Uterus (tissue), 4 donors: ENCODE measurements around the gene TBXA2R. TPM values are rescaled to one million over a fixed set of nuclear protein-coding genes. Genes with fewer than 3 reads are reported as not detected.
"Not testable (repeated sequence)": the region's sequence is repeated elsewhere in the genome, so short reads cannot be mapped to it uniquely, and the experiment has no call there.

Experiments
- DNase-seq, 2 donors: peaks; one replicate each; pipeline ENCODE4 v3.0.0-alpha.2; 2019 to 2020
- H3K27ac ChIP-seq, 2 donors: fragments of 200-600 bp; sonication (generic); 1 replicate in 1 of 2; 2 replicates in 1 of 2; pipeline ENCODE4 v1.5.1; 2016 to 2018
- H3K27me3 ChIP-seq, 2 donors: fragments of 200-600 bp; sonication (generic); one replicate each; pipeline ENCODE4 v1.5.1; 2018 to 2019; ENCODE audit warnings: control low read depth in 1 of 2
- H3K36me3 ChIP-seq, 2 donors: fragments of 200-600 bp; sonication (generic); one replicate each; pipeline ENCODE4 v1.5.1; 2019; ENCODE audit warnings: control low read depth in 1 of 2
- H3K4me1 ChIP-seq, 2 donors: fragments of 200-600 bp; sonication (generic); one replicate each; pipeline ENCODE4 v1.5.1; 2018 to 2019; ENCODE audit warnings: control low read depth in 1 of 2
- H3K4me3 ChIP-seq, 2 donors: fragments of 200-600 bp; sonication (generic); 1 replicate in 1 of 2; 2 replicates in 1 of 2; pipeline ENCODE4 v1.5.1; 2018 to 2019; ENCODE audit warnings: mild to moderate bottlenecking in 1 of 2
- H3K9me3 ChIP-seq, 2 donors: fragments of 200-600 bp; sonication (generic); one replicate each; pipeline ENCODE4 v1.5.1; 2019; ENCODE audit warnings: control low read depth in 1 of 2
- POLR2A ChIP-seq, 2 donors: fragments of 450-650 bp; IDR thresholded peaks; one replicate each; pipeline ENCODE4 v1.6.1; 2016; ENCODE audit warnings: antibody characterized with exemption in 2 of 2, mild to moderate bottlenecking in 1 of 2, moderate library complexity in 1 of 2
- intact Hi-C: fragments of 100-400 bp; cut with DNase I; formaldehyde crosslinking; loops from one replicate; pipeline ENCODE4 v1.15.1; 2023; ENCODE audit warnings: low total_unique reads
- total RNA-seq, 4 donors: library from RNA; depleted of rRNA in 3 of 4; stranded (reverse); fragments of >200 nt in 3 of 4; gene quantifications; one replicate each; pipeline versions ENCODE4 v1.1.0 to v1.2.4, GENCODE V29; 2014 to 2023
- TF ChIP-seq, protein P1 (sequence below), 4 experiments: fragments of 200-600 bp in 2 of 4; fragments of 450-650 bp in 2 of 4; sonication (generic) in 2 of 4; IDR thresholded peaks; one replicate each; pipeline ENCODE4 v1.5.1; 2016 to 2019; ENCODE audit warnings: antibody characterized with exemption in 4 of 4, mild to moderate bottlenecking in 2 of 4, moderate library complexity in 1 of 4
- donor health status: DM: yes; HTN: yes; CAD: no.

TBXA2R gene
- total RNA-seq, 4 donors from 2014 or later: 2.6 to 7.3 TPM; not detected in 2

DNA sequence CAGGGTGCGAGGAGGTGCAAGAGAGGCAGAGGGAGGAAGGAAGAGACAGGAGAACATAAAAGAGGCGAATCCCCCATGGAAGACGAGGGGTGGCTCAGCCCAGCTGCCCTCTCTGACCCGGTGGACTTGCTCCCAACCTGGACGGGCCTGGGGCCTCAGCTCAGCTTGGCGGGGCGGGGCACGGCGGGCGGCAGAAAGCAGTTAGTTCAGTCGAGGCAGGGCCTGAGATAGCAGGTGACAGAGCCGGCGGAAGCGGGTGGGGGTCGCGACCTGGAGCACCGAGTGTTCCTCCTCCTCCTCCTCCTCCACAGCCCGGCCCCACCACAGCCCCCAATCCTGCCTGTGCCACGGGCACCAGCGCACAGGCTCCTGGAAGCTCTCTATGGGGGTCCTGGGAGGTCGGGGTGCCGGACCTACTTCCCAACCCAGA lies 26.9 kb upstream of the TBXA2R start:
- Histone ChIP-seq H3K36me3 (no peaks in the 10 kb centered on the region), H3K4me1 (no peaks in the 10 kb centered on the region), H3K4me3 (no peak overlapping the region), H3K9me3 (no peaks in the 10 kb centered on the region), H3K27ac (no peak overlapping the region), H3K27me3 (no peaks in the 10 kb centered on the region)
- TF ChIP-seq, protein P1, sequence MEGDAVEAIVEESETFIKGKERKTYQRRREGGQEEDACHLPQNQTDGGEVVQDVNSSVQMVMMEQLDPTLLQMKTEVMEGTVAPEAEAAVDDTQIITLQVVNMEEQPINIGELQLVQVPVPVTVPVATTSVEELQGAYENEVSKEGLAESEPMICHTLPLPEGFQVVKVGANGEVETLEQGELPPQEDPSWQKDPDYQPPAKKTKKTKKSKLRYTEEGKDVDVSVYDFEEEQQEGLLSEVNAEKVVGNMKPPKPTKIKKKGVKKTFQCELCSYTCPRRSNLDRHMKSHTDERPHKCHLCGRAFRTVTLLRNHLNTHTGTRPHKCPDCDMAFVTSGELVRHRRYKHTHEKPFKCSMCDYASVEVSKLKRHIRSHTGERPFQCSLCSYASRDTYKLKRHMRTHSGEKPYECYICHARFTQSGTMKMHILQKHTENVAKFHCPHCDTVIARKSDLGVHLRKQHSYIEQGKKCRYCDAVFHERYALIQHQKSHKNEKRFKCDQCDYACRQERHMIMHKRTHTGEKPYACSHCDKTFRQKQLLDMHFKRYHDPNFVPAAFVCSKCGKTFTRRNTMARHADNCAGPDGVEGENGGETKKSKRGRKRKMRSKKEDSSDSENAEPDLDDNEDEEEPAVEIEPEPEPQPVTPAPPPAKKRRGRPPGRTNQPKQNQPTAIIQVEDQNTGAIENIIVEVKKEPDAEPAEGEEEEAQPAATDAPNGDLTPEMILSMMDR (IDR thresholded peaks at IDR 0.05): no peak
- TF ChIP-seq POLR2A (IDR thresholded peaks at IDR 0.05): no peak
- no peak for DNase-seq
- intact Hi-C loops: no loop called here

DNA sequence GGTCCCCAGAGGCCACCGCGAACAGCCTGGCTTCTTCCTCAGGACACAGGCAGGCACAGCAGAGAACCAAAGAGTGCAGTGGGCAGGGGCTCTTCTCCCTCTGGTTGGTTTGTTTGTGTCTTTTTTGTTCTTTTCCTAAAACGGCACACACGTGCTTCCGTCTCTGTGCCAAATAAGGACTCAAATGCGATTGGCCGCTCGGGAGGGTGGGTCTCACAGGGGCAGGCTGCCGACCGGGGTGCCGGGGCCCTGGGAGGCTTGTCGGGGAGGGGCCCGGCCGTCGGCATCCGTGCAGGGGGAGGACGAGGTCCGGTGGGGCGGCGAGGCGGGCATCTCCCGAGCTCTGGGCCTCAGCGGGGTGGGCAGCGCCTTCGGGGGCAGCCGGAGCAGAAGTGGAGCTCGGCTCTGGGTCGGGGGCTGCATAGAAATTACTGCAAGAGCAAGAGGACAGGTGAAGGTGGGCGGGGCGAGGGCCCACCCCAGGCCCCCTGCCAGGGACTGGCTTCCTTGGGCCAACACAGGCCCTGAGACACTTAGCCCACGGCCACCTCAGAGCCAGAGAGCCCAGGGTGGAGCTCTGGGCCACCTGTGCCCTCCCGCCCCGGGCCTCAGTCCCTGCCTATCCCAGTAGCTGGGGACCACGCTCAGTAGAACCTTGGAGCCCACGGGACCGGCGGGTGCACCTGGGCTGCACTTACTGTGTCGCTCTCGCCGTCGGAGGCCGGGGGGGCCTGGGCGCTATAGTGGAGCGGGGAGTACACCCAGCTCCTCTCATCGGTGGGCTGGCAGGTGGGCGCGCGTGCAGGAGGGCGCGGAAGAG lies 26.3 kb upstream of the TBXA2R start:
- no peak for DNase-seq
- no peaks in the 10 kb centered on the region for H3K27me3 ChIP-seq
- H3K4me1 ChIP-seq: no peaks in the 10 kb centered on the region
- no peak overlapping the region for H3K27ac ChIP-seq
- no peaks in the 10 kb centered on the region for H3K36me3 ChIP-seq
- intact Hi-C loops: no loop called here
- no peaks in the 10 kb centered on the region for H3K9me3 ChIP-seq
- H3K4me3 ChIP-seq: no peak overlapping the region
- TF ChIP-seq POLR2A (IDR thresholded peaks at IDR 0.05): no peak
- TF ChIP-seq, protein P1 (IDR thresholded peaks at IDR 0.05): no peak

DNA sequence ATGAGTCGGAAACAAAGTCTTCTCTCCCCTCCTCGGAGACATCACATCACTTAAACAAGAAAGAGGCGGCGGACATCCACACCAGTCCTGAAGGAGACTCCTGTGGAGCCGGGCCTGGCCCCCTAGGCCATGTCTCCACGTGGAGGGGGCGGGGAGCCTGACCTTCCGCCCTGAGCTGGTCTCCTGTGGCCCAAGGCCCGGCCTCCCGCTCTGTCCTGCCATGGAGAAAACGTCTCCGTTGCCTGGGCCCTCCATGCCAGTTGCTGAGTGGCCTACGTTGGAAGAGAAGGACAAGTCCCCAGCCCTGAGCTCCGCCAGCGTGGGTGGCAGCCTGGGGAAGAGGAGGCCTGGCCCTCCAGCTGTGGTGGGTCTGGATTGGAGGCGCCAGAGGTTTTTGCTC lies 25.4 kb upstream of the TBXA2R start:
- Histone ChIP-seq H3K36me3 (no peaks in the 10 kb centered on the region), H3K27me3 (no peaks in the 10 kb centered on the region), H3K9me3 (no peaks in the 10 kb centered on the region), H3K27ac (no peak overlapping the region), H3K4me1 (no peaks in the 10 kb centered on the region), H3K4me3 (no peak overlapping the region)
- TF ChIP-seq POLR2A (IDR thresholded peaks at IDR 0.05): no peak
- TF ChIP-seq, protein P1 (IDR thresholded peaks at IDR 0.05): no peak
- no peak for DNase-seq
- intact Hi-C loops: no loop called here

DNA sequence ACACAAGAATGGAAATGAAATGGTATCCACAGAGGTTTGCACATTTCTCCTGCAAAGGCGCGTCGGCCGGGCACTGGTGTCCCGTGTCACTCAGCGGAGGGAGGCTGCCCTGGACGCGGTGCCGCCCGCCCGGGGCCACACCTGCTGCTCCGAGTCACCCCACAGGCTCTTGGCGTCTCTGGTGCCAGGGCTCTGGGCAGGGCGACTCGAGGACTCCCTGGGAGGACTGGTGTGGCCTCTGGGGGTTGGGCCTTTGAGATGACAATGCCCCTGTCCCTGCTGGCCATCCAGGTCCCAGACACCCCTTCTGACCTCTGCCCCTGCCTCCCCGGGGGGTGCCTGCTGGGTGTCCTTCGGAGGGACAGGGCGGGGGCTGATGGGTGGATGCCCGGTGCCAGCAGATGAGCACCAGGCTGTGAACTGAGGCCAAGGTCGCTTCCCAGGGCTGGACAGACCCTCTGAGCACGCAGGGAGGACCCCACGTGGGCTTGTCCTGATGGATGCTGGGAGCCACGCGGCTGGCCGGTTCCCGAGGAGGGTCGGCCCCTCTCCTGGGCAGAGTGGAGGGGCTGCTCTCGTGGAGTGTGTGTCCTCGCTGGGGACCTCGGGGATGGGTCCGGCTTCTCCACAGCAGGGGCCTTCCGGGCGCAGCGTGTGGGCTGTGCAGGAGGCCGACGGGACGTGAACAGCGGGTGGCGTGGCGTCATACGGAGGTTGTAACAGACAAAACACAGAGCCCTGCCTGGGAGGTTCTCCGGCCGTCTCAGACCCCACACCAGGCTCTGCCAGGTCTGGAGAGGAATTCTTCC lies 24.6 kb upstream of the TBXA2R start:
- no peak for DNase-seq
- intact Hi-C loops: no loop called here
- no peak for TF ChIP-seq POLR2A (IDR thresholded peaks at IDR 0.05)
- TF ChIP-seq, protein P1 (IDR thresholded peaks at IDR 0.05): no peak
- Histone ChIP-seq H3K4me1 (no peaks in the 10 kb centered on the region), H3K27me3 (no peaks in the 10 kb centered on the region), H3K27ac (no peak overlapping the region), H3K4me3 (no peak overlapping the region), H3K9me3 (no peaks in the 10 kb centered on the region), H3K36me3 (no peaks in the 10 kb centered on the region)

DNA sequence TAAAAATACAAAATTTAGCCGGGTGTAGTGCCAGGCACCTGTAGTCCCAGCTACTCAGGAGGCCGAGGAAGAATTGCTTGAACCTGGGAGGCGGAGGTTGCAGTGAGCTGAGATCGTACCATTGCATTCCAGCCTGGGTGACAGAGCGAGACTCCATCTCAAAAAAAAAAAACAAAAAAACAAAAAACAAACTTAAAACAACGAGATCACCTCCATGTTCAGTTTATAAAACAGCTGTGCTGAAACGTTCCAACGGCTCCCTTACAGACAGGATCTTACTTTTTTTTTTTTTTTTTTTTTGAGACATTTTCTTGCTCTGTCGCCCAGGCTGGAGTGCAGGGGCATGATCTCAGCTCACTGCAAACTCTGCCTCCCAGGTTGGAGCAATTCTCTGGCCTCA lies 22.1 kb upstream of the TBXA2R start:
- H3K27me3 ChIP-seq, H3K4me1 ChIP-seq, DNase-seq, H3K36me3 ChIP-seq, H3K4me3 ChIP-seq, H3K27ac ChIP-seq, intact Hi-C loops, H3K9me3 ChIP-seq: not testable (repeated sequence)
